Activated naive CD8-positive, alpha-beta T cell treated with anti-CD3 and anti-CD28 coated beads, Interleukin-2, amount 10 ng/mL, durations not matched to agents 7 days and 5 days (primary cell): ENCODE measurements around the gene BICRA. TPM values are rescaled to one million over a fixed set of nuclear protein-coding genes. Genes with fewer than 3 reads are reported as not detected.
"Not testable (repeated sequence)": the region's sequence is repeated elsewhere in the genome, so short reads cannot be mapped to it uniquely, and the experiment has no call there.

Experiments
- ATAC-seq: fragments of 150-1000 bp; cut with Tn5 transposase; one replicate; pipeline ENCODE4 v1.10.0; 2021; ENCODE audit warnings: low read depth, moderate library complexity
- POLR2A ChIA-PET: fragments of 350-600 bp; sonication (Branson Sonifier 250); formaldehyde crosslinking; loops from one replicate; lab custom pipeline; 2021; ENCODE audit warnings: antibody characterized with exemption; lab: Charles Lee
- DNase-seq: peaks from one replicate; pipeline ENCODE4 v3.0.0; 2021
- H3K27ac Mint-ChIP-seq: one replicate; pipeline ENCODE4 v1.8.0; 2022; ENCODE audit warnings: mild to moderate bottlenecking, mixed read lengths
- H3K27me3 Mint-ChIP-seq: one replicate; pipeline ENCODE4 v1.8.0; 2022; ENCODE audit warnings: mild to moderate bottlenecking, moderate library complexity, mixed read lengths
- H3K36me3 Mint-ChIP-seq: one replicate; pipeline ENCODE4 v1.8.0; 2021; ENCODE audit warnings: mild to moderate bottlenecking, mixed read lengths
- H3K4me1 Mint-ChIP-seq: one replicate; pipeline ENCODE4 v1.8.0; 2021; ENCODE audit warnings: mixed read lengths
- H3K4me3 Mint-ChIP-seq: one replicate; pipeline ENCODE4 v1.8.0; 2022; ENCODE audit warnings: mild to moderate bottlenecking, moderate library complexity, mixed read lengths
- H3K9me3 Mint-ChIP-seq: one replicate; pipeline ENCODE4 v1.8.0; 2021; ENCODE audit warnings: mixed read lengths
- total RNA-seq, 2 experiments: library from RNA; stranded (reverse); gene quantifications; one replicate each; pipeline ENCODE4 v1.2.3, GENCODE V29; 2021

BICRA gene
- total RNA-seq, 2 experiments from 2014 or later, result 22.6 to 28.4 TPM

GRCh38 chr19:47626238-47626637 lies 17.3 kb downstream of the BICRA start:
- POLR2A ChIA-PET, result interaction anchor here (0.6 to 1.6 kb wide), 4 partner anchors 26 to 954 kb away, joined by 3 to 5 read pairs (median 4); no protein-coding TSS in a partner anchor
- no peak overlapping the region for H3K27ac Mint-ChIP-seq
- no peak for ATAC-seq

GRCh38 chr19:47628078-47628771 lies 19.3 kb downstream of the BICRA start:
- no peak for DNase-seq
- Mint-ChIP-seq H3K4me1 (peaks cover 5% of the 10 kb centered on the region), H3K4me3 (no peak overlapping the region), H3K9me3 (no peaks in the 10 kb centered on the region), H3K27ac (no peak overlapping the region), H3K36me3 (peaks cover 9% of the 10 kb centered on the region), H3K27me3 (no peaks in the 10 kb centered on the region)
- no peak for ATAC-seq
- POLR2A ChIA-PET, result no interaction called here

More at GRCh38 chr19:47626238-47626637, 17.3 kb downstream of the BICRA start:
- Mint-ChIP-seq H3K4me3 (no peak overlapping the region), H3K36me3 (peaks cover 9% of the 10 kb centered on the region), H3K27me3 (no peaks in the 10 kb centered on the region), H3K9me3 (no peaks in the 10 kb centered on the region), H3K4me1 (peaks cover 8% of the 10 kb centered on the region)
- DNase-seq, result no peak

- no peak overlapping the region for H3K4me3 Mint-ChIP-seq
- H3K27me3 Mint-ChIP-seq, result no peaks in the 10 kb centered on the region
- no peak overlapping the region for H3K27ac Mint-ChIP-seq
- DNase-seq (no peak), ATAC-seq (no peak)
- H3K9me3 Mint-ChIP-seq, result no peaks in the 10 kb centered on the region
- H3K4me1 Mint-ChIP-seq, result peaks cover 2% of the 10 kb centered on the region
- H3K36me3 Mint-ChIP-seq, result peaks cover 9% of the 10 kb centered on the region
- POLR2A ChIA-PET, result no interaction called here
These were observed 21.7 kb downstream of the BICRA start for GRCh38 chr19:47630594-47630993.

- ATAC-seq, result no peak
- H3K4me1 Mint-ChIP-seq, result peaks cover 7% of the 10 kb centered on the region
- POLR2A ChIA-PET, result no interaction called here
These were observed 22.9 kb downstream of the BICRA start for GRCh38 chr19:47631681-47632446.

GRCh38 chr19:47633517-47633916 lies 24.6 kb downstream of the BICRA start:
- no peak for DNase-seq

More at GRCh38 chr19:47631681-47632446, 22.9 kb downstream of the BICRA start:
- Mint-ChIP-seq H3K36me3 (peaks cover 9% of the 10 kb centered on the region), H3K4me3 (no peak overlapping the region), H3K27ac (no peak overlapping the region), H3K9me3 (no peaks in the 10 kb centered on the region), H3K27me3 (no peaks in the 10 kb centered on the region)
- no peak for DNase-seq

GRCh38 chr19:47633996-47634395 lies 25.1 kb downstream of the BICRA start:
- Mint-ChIP-seq H3K36me3 (peaks cover 5% of the 10 kb centered on the region), H3K4me3 (no peak overlapping the region), H3K27me3 (no peaks in the 10 kb centered on the region), H3K9me3 (no peaks in the 10 kb centered on the region), H3K27ac (no peak overlapping the region), H3K4me1 (peaks cover 11% of the 10 kb centered on the region)
- ATAC-seq (no peak), DNase-seq (no peak)
- POLR2A ChIA-PET, result no interaction called here

More at GRCh38 chr19:47633517-47633916, 24.6 kb downstream of the BICRA start:
- Mint-ChIP-seq H3K4me3 (no peak overlapping the region), H3K36me3 (peaks cover 7% of the 10 kb centered on the region), H3K4me1 (peaks cover 11% of the 10 kb centered on the region), H3K27me3 (no peaks in the 10 kb centered on the region), H3K9me3 (no peaks in the 10 kb centered on the region), H3K27ac (no peak overlapping the region)
- POLR2A ChIA-PET, result interaction anchor here (0.7 kb wide), 1 partner anchor 160 kb away, joined by 4 read pairs; no protein-coding TSS in a partner anchor
- ATAC-seq, result no peak

GRCh38 chr19:47635152-47635754 lies 26.3 kb downstream of the BICRA start:
- H3K4me1 Mint-ChIP-seq, result peaks cover 11% of the 10 kb centered on the region
- not testable (repeated sequence) for H3K36me3 Mint-ChIP-seq, ATAC-seq, H3K27me3 Mint-ChIP-seq, H3K9me3 Mint-ChIP-seq, H3K4me3 Mint-ChIP-seq, DNase-seq, H3K27ac Mint-ChIP-seq
- POLR2A ChIA-PET, result interaction anchor here (0.6 kb wide), 1 partner anchor 189 kb away, joined by 4 read pairs; no protein-coding TSS in a partner anchor

- H3K4me3 Mint-ChIP-seq, result peak overlapping the region; percentile 29
- H3K9me3 Mint-ChIP-seq, result no peaks in the 10 kb centered on the region
- H3K27ac Mint-ChIP-seq, result no peak overlapping the region
- H3K36me3 Mint-ChIP-seq, result peaks cover 3% of the 10 kb centered on the region
- no peak for ATAC-seq
- POLR2A ChIA-PET, result no interaction called here
- DNase-seq, result no peak
- H3K4me1 Mint-ChIP-seq, result peaks cover 11% of the 10 kb centered on the region
- no peaks in the 10 kb centered on the region for H3K27me3 Mint-ChIP-seq
These were observed 28.6 kb downstream of the BICRA start for GRCh38 chr19:47637550-47637949.

GRCh38 chr19:47641891-47642485 lies 33.1 kb downstream of the BICRA start:
- POLR2A ChIA-PET, result no interaction called here
- Mint-ChIP-seq H3K4me1 (peaks cover 6% of the 10 kb centered on the region), H3K27ac (no peak overlapping the region), H3K36me3 (peaks cover 9% of the 10 kb centered on the region), H3K9me3 (no peaks in the 10 kb centered on the region), H3K4me3 (no peak overlapping the region), H3K27me3 (no peaks in the 10 kb centered on the region)
- no peak for ATAC-seq
- no peak for DNase-seq

- DNase-seq (no peak), ATAC-seq (no peak)
- Mint-ChIP-seq H3K36me3 (peaks cover 20% of the 10 kb centered on the region), H3K27me3 (no peaks in the 10 kb centered on the region), H3K4me3 (no peak overlapping the region), H3K9me3 (no peaks in the 10 kb centered on the region), H3K4me1 (peaks cover 5% of the 10 kb centered on the region), H3K27ac (no peak overlapping the region)
- POLR2A ChIA-PET, result no interaction called here
These were observed 34.3 kb downstream of the BICRA start for GRCh38 chr19:47643281-47643680.

GRCh38 chr19:47644199-47644598 lies 35.3 kb downstream of the BICRA start:
- POLR2A ChIA-PET, result no interaction called here

GRCh38 chr19:47644743-47645482 lies 36.0 kb downstream of the BICRA start:
- ATAC-seq, result no peak
- POLR2A ChIA-PET, result no interaction called here
- Mint-ChIP-seq H3K4me3 (no peak overlapping the region), H3K27me3 (no peaks in the 10 kb centered on the region), H3K27ac (no peak overlapping the region), H3K36me3 (peaks cover 25% of the 10 kb centered on the region), H3K4me1 (peaks cover 7% of the 10 kb centered on the region), H3K9me3 (no peaks in the 10 kb centered on the region)
- DNase-seq, result no peak

More at GRCh38 chr19:47644199-47644598, 35.3 kb downstream of the BICRA start:
- H3K36me3 Mint-ChIP-seq, result peaks cover 21% of the 10 kb centered on the region
- no peak for ATAC-seq
- DNase-seq, result no peak
- H3K27me3 Mint-ChIP-seq, result no peaks in the 10 kb centered on the region
- H3K4me1 Mint-ChIP-seq, result peaks cover 7% of the 10 kb centered on the region
- H3K9me3 Mint-ChIP-seq, result no peaks in the 10 kb centered on the region
- no peak overlapping the region for H3K27ac Mint-ChIP-seq
- no peak overlapping the region for H3K4me3 Mint-ChIP-seq
